Central memory CD8-positive, alpha-beta T cell (primary cell): Measurements from ENCODE around the gene TRRAP.

Source experiments
- ATAC-seq: fragments of 150-1000 bp; cut with Tn5 transposase; replicated peaks from 2 replicates; pipeline ENCODE4 v1.10.0; 2022; ENCODE audit warnings: mild to moderate bottlenecking, moderate FRiP score, moderate number of reproducible peaks; ENCODE audit not compliant: poor library complexity, severe bottlenecking; ENCODE audit errors: extremely low read depth
- DNase-seq, 2 donors: peaks; one replicate each; pipeline ENCODE4 v3.0.0; 2021; ENCODE audit warnings: low spot score in 2 of 2
- H3K27ac Mint-ChIP-seq: one replicate; pipeline ENCODE4 v1.8.0; 2022; ENCODE audit warnings: low read depth, mild to moderate bottlenecking, moderate library complexity, mixed read lengths
- H3K27me3 Mint-ChIP-seq: one replicate; pipeline ENCODE4 v1.8.0; 2022; ENCODE audit warnings: mixed read lengths
- H3K36me3 Mint-ChIP-seq: one replicate; pipeline ENCODE4 v1.8.0; 2022; ENCODE audit warnings: mild to moderate bottlenecking, moderate library complexity, mixed read lengths; ENCODE audit not compliant: insufficient read depth
- H3K4me1 Mint-ChIP-seq: one replicate; pipeline ENCODE4 v1.8.0; 2022; ENCODE audit warnings: mixed read lengths
- H3K4me3 Mint-ChIP-seq: one replicate; pipeline ENCODE4 v1.8.0; 2022; ENCODE audit warnings: mild to moderate bottlenecking, moderate library complexity, mixed read lengths
- H3K9me3 Mint-ChIP-seq: one replicate; pipeline ENCODE4 v1.8.0; 2022; ENCODE audit warnings: mixed read lengths

The TRRAP gene

GRCh38 chr7:98974205-98974604, 95.9 kb downstream of the TRRAP start:
- H3K4me3 Mint-ChIP-seq = no peak overlapping the region
- peaks cover 85% of the 10 kb centered on the region for H3K36me3 Mint-ChIP-seq
- no peaks in the 10 kb centered on the region for H3K27me3 Mint-ChIP-seq
- H3K4me1 Mint-ChIP-seq = peaks cover 6% of the 10 kb centered on the region
- ATAC-seq (no peak), DNase-seq (no peak)
- H3K27ac Mint-ChIP-seq = no peak overlapping the region
- H3K9me3 Mint-ChIP-seq = no peaks in the 10 kb centered on the region

DNA sequence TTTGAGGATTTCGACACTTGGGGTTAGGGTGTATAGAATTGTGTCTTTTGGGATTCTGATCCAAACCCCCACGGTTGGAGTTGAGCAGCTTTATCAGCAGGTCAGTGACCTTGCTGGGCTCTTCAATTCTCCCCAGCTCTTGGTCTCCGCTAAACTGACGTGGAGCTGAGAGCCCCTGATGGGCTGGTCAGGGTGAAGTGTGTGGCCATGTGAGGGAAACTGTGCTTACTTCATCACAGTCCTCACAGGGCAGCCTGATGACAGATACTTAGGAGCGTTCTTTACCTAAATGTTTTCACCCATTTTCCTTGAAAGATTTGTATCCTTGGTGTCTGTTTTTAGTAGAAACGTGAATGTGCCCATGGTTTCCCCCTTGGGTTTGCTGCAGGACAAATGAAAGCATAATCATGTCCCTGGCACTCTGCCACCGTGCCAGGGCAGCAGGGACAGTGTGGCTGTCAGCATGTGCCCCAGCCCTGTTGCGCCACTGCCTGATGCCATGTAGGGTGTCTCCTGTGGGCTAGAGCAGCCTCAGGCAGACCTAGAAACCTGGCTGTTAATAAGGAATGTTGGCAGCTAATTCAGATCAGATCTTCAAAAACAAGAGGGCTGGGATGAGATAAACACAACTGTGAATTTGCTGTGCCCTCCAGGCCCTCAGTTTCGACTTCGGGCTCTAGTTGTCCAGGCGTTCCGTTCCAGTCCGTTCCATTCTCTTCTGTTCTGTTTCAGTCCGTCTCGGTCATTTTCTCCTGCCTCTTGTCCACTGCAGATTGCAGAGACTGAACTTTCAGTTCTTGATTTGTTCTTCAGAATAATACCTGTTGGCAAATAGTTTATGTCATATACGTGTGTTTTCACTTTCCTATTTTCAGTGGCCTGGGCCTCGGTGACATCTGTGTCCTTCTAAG, 96.8 kb downstream of the TRRAP start:
- Mint-ChIP-seq H3K9me3 (no peaks in the 10 kb centered on the region), H3K27ac (no peak overlapping the region)

DNA sequence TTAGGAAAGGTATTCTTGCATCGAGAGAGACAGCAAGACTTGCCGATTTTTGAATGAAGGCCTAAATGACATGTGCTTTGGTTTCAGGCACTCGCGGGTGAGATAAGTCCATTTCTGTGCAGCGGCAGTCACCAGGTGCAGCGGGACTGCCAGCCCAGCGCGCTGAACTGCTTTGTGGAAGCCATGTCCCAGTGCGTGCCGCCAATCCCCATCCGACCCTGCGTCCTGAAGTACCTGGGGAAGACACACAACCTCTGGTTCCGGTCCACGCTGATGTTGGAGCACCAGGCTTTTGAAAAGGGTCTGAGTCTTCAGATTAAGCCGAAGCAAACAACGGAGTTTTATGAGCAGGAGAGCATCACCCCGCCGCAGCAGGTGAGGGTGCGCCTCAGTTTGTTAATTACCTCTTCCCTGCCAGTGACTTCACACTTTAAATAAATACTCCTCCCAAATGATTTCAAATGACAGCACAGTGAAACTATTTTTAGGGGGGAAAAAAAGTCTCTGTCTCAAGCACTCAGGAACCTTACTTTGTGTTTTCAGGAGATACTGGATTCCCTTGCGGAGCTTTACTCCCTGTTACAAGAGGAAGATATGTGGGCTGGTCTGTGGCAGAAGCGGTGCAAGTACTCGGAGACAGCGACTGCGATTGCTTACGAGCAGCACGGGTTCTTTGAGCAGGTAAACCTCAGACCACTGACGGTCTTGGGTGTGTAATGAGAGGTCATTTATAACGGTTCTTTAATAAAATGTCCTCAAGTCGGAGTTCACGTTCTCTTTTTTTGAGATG, 98.3 kb downstream of the TRRAP start:
- no peak for DNase-seq
- Mint-ChIP-seq H3K27ac (no peak overlapping the region), H3K36me3 (peaks cover 80% of the 10 kb centered on the region)

More for the DNA sequence above, 96.8 kb downstream of the TRRAP start:
- H3K27me3 Mint-ChIP-seq = no peaks in the 10 kb centered on the region
- peaks cover 6% of the 10 kb centered on the region for H3K4me1 Mint-ChIP-seq
- DNase-seq (no peak), ATAC-seq (no peak)
- peaks cover 83% of the 10 kb centered on the region for H3K36me3 Mint-ChIP-seq
- no peak overlapping the region for H3K4me3 Mint-ChIP-seq

GRCh38 chr7:98978672-98979071, 100.3 kb downstream of the TRRAP start:
- DNase-seq (no peak), ATAC-seq (no peak)
- H3K27me3 Mint-ChIP-seq = no peaks in the 10 kb centered on the region
- no peak overlapping the region for H3K27ac Mint-ChIP-seq
- peaks cover 78% of the 10 kb centered on the region for H3K36me3 Mint-ChIP-seq
- H3K4me3 Mint-ChIP-seq = no peak overlapping the region
- H3K9me3 Mint-ChIP-seq = no peaks in the 10 kb centered on the region
- H3K4me1 Mint-ChIP-seq = peaks cover 5% of the 10 kb centered on the region

More for the DNA sequence above, 98.3 kb downstream of the TRRAP start:
- no peaks in the 10 kb centered on the region for H3K27me3 Mint-ChIP-seq
- H3K4me3 Mint-ChIP-seq = no peak overlapping the region
- H3K9me3 Mint-ChIP-seq = no peaks in the 10 kb centered on the region
- H3K4me1 Mint-ChIP-seq = peaks cover 6% of the 10 kb centered on the region
- ATAC-seq = no peak

DNA sequence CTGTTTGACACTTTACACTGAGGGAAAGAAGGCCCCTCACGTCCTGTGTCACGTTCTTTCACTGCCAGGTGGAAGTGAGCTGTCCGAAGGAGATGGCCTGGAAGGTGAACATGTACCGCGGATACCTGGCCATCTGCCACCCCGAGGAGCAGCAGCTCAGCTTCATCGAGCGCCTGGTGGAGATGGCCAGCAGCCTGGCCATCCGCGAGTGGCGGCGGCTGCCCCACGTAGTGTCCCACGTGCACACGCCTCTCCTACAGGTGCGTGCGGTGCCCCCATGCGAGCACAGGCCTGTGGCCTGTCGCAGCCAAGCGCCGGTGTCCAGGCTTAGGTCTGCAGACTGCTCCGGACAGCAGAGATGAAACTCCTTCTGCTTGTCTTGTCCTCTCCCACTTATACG, 103.4 kb downstream of the TRRAP start:
- Mint-ChIP-seq H3K36me3 (peaks cover 74% of the 10 kb centered on the region), H3K4me3 (no peak overlapping the region), H3K27ac (no peak overlapping the region), H3K4me1 (no peaks in the 10 kb centered on the region), H3K9me3 (no peaks in the 10 kb centered on the region), H3K27me3 (no peaks in the 10 kb centered on the region)
- ATAC-seq (no peak), DNase-seq (no peak)

DNA sequence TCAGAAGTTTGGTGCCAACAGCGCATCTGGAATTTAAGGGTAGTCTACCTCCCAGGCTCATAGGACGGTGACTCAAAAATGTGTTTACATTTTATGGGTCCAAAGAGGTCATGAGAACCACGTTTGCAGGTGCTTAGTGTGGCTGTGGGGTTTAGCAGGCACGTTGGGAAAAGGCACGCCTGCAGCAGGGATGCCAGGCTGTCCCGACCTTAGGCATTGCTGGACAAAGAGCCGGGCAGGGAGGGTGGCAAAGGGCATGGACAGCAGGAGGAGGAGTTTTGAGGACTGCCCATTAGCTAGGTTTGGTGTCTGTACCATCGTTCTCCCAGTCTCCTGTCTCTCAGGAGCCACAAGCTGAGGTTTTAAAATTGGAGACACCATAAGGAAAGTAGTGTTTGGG, 104.4 kb downstream of the TRRAP start:
- no peaks in the 10 kb centered on the region for H3K27me3 Mint-ChIP-seq
- DNase-seq (no peak), ATAC-seq (no peak)
- no peak overlapping the region for H3K27ac Mint-ChIP-seq
- H3K4me1 Mint-ChIP-seq = peaks cover 6% of the 10 kb centered on the region
- H3K4me3 Mint-ChIP-seq = no peak overlapping the region
- H3K9me3 Mint-ChIP-seq = no peaks in the 10 kb centered on the region
- H3K36me3 Mint-ChIP-seq = peaks cover 67% of the 10 kb centered on the region

DNA sequence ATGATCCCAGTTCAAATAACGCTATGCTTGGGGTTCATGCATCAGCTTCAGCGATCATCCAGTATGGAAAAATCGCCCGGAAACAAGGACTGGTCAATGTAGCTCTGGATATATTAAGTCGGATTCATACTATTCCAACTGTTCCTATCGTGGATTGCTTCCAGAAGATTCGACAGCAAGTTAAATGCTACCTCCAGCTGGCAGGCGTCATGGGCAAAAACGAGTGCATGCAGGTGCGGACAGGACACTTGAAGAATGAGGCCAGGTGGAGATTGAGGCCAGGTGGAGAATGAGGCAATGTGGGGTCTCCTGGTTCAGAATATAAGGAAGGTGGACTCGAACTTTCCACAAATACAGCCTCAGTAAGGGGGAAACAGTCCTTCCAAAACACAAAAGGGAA, 105.8 kb downstream of the TRRAP start:
- Mint-ChIP-seq H3K9me3 (no peaks in the 10 kb centered on the region), H3K27ac (no peak overlapping the region), H3K27me3 (no peaks in the 10 kb centered on the region), H3K4me3 (no peak overlapping the region), H3K36me3 (peaks cover 70% of the 10 kb centered on the region), H3K4me1 (peaks cover 21% of the 10 kb centered on the region)
- DNase-seq (no peak), ATAC-seq (no peak)

DNA sequence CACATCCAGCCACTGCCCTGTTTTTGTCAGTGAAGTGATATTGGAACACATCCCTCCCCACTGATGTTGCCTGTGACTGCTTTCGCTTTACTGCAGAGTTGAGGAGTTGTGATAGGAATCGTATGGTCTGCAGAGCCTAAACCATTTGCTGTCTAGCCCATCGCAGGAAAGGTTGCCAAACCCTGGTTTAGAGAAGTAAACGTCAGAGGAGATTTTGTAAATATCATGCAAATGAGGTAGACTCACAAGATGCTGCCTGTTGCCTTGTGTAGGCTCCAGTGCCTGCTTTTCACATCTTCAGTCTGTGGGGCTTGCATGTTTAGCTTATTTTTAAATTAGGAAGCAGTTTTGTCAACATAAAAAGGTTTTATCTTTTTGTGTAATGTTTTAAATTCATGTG, 107.1 kb downstream of the TRRAP start:
- no peak overlapping the region for H3K27ac Mint-ChIP-seq
- H3K27me3 Mint-ChIP-seq = no peaks in the 10 kb centered on the region
- no peak overlapping the region for H3K4me3 Mint-ChIP-seq
- peaks cover 73% of the 10 kb centered on the region for H3K36me3 Mint-ChIP-seq
- H3K4me1 Mint-ChIP-seq = peaks cover 25% of the 10 kb centered on the region
- ATAC-seq = no peak
- no peaks in the 10 kb centered on the region for H3K9me3 Mint-ChIP-seq
- no peak for DNase-seq

DNA sequence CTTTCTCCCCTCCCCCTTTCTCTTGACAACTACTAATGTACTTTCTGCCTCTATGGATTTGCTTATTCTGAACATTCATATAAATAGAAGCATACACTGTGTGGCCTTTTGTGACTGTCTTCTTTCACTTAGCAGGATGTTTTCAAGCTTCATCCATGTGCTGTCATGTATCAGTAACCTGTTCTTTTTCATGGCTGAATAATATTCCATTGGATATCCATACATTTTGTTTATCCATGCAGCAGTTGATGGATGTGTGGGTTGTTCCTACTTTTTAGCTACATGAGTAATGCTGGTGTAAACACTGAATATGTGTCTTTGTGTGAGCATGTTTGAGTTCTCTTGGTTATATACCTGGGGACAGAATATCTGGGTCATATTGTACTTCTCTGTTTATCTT, 107.6 kb downstream of the TRRAP start:
- Mint-ChIP-seq H3K4me3 (no peak overlapping the region), H3K4me1 (peaks cover 25% of the 10 kb centered on the region), H3K36me3 (peaks cover 71% of the 10 kb centered on the region), H3K27me3 (no peaks in the 10 kb centered on the region), H3K27ac (no peak overlapping the region), H3K9me3 (no peaks in the 10 kb centered on the region)
- no peak for DNase-seq
- no peak for ATAC-seq

- no peaks in the 10 kb centered on the region for H3K27me3 Mint-ChIP-seq
- H3K4me3 Mint-ChIP-seq = peak overlapping the region; percentile 13
- no peak for ATAC-seq
- peaks cover 63% of the 10 kb centered on the region for H3K36me3 Mint-ChIP-seq
- DNase-seq = no peak
- no peak overlapping the region for H3K27ac Mint-ChIP-seq
- peaks cover 25% of the 10 kb centered on the region for H3K4me1 Mint-ChIP-seq
- no peaks in the 10 kb centered on the region for H3K9me3 Mint-ChIP-seq
Measured at GRCh38 chr7:98988641-98989040, 110.3 kb downstream of the TRRAP start.

- Mint-ChIP-seq H3K27me3 (no peaks in the 10 kb centered on the region), H3K4me3 (no peak overlapping the region), H3K27ac (no peak overlapping the region), H3K9me3 (no peaks in the 10 kb centered on the region), H3K4me1 (peaks cover 25% of the 10 kb centered on the region), H3K36me3 (peaks cover 56% of the 10 kb centered on the region)
- DNase-seq (no peak), ATAC-seq (no peak)
Measured at GRCh38 chr7:98990356-98990755, 112.0 kb downstream of the TRRAP start.

- no peak overlapping the region for H3K27ac Mint-ChIP-seq
- H3K4me3 Mint-ChIP-seq = no peak overlapping the region
- peaks cover 58% of the 10 kb centered on the region for H3K36me3 Mint-ChIP-seq
- DNase-seq (no peak), ATAC-seq (no peak)
- no peaks in the 10 kb centered on the region for H3K27me3 Mint-ChIP-seq
- H3K4me1 Mint-ChIP-seq = peaks cover 25% of the 10 kb centered on the region
- no peaks in the 10 kb centered on the region for H3K9me3 Mint-ChIP-seq
Measured at GRCh38 chr7:98991141-98991540, 112.8 kb downstream of the TRRAP start.

- H3K4me3 Mint-ChIP-seq = no peak overlapping the region
- H3K27me3 Mint-ChIP-seq = no peaks in the 10 kb centered on the region
- peaks cover 25% of the 10 kb centered on the region for H3K4me1 Mint-ChIP-seq
- no peak for ATAC-seq
- no peaks in the 10 kb centered on the region for H3K9me3 Mint-ChIP-seq
- H3K36me3 Mint-ChIP-seq = peaks cover 54% of the 10 kb centered on the region
- no peak for DNase-seq
- H3K27ac Mint-ChIP-seq = no peak overlapping the region
Measured at GRCh38 chr7:98992076-98992475, 113.7 kb downstream of the TRRAP start.
